IPS DF 6.9 (cell line): Measurements from ENCODE around the gene DPRX.

ENCODE experiments used
- DNase-seq: peaks from one replicate; pipeline ENCODE4 v3.0.0-alpha.2; 2013; ENCODE audit warnings: low read depth, low spot score
- H3K27ac ChIP-seq: one replicate; pipeline ENCODE4 v1.5.1; 2013; ENCODE audit warnings: low read length, control low read depth
- H3K27me3 ChIP-seq: 2 replicates; pipeline ENCODE4 v1.6.1; 2013; ENCODE audit warnings: mild to moderate bottlenecking, low read length; ENCODE audit not compliant: control insufficient read depth, insufficient read depth
- H3K36me3 ChIP-seq: 2 replicates; pipeline ENCODE4 v1.6.1; 2013; ENCODE audit warnings: low read length; ENCODE audit not compliant: control insufficient read depth, insufficient read depth
- H3K4me1 ChIP-seq: 2 replicates; pipeline ENCODE4 v1.6.1; 2013; ENCODE audit warnings: low read length; ENCODE audit not compliant: control insufficient read depth, insufficient read depth
- H3K4me3 ChIP-seq: 2 replicates; pipeline ENCODE4 v1.5.1; 2013; ENCODE audit warnings: mild to moderate bottlenecking, low read length
- H3K9me3 ChIP-seq: 2 replicates; pipeline ENCODE4 v1.6.1; 2013; ENCODE audit warnings: low read length, inconsistent platforms; ENCODE audit not compliant: control insufficient read depth, insufficient read depth
- WGBS: extraction: QIAGEN DNeasy Blood & Tissue Kit; methylation state at CpG from one replicate; pipeline ENCODE4 v1.1.7; 2013; ENCODE audit warnings: mixed read lengths, missing lambda C conversion rate; ENCODE audit not compliant: insufficient read length, insufficient coverage; 5-methylcytosine and 5-hydroxymethylcytosine counted together

The DPRX gene

GRCh38 chr19:53631949-53632407, at the start of gene DPRX:
Gene DPRX, plus strand, starts transcription at chr19:53631999. Its CDS starts 108 bp downstream, at chr19:53632107.
- H3K4me3 ChIP-seq: no peak within 1 kb of the TSS
- H3K36me3 ChIP-seq: no peaks in the 10 kb centered on the region
- H3K4me1 ChIP-seq: no peaks in the 10 kb centered on the region
- no peak for DNase-seq
- no peaks in the 10 kb centered on the region for H3K27me3 ChIP-seq
- no peak within 1 kb of the TSS for H3K27ac ChIP-seq
- no peaks in the 10 kb centered on the region; the same call in 1 of the 2 replicates for H3K9me3 ChIP-seq
- no CpG with 5 or more reads among the region's 17 CpGs for WGBS

- Histone ChIP-seq H3K27me3 (no peaks in the 10 kb centered on the region), H3K27ac (no peak overlapping the region), H3K36me3 (no peaks in the 10 kb centered on the region; the same call in 1 of the 2 replicates), H3K9me3 (no peaks in the 10 kb centered on the region), H3K4me1 (peaks cover 4% of the 10 kb centered on the region; the same call in 1 of the 2 replicates), H3K4me3 (no peak overlapping the region)
- WGBS: no CpG with 5 or more reads among the region's 3 CpGs
- DNase-seq: no peak
These were observed 48.6 kb upstream of the DPRX start for GRCh38 chr19:53583181-53583580.

- H3K9me3 ChIP-seq: no peaks in the 10 kb centered on the region
- no peak for DNase-seq
- no peaks in the 10 kb centered on the region for H3K36me3 ChIP-seq
- H3K27ac ChIP-seq: no peak overlapping the region
- no CpG with 5 or more reads among the region's 6 CpGs for WGBS
- peaks cover 3% of the 10 kb centered on the region; the same call in 1 of the 2 replicates for H3K4me1 ChIP-seq
- no peak overlapping the region for H3K4me3 ChIP-seq
- no peaks in the 10 kb centered on the region for H3K27me3 ChIP-seq
These were observed 45.5 kb upstream of the DPRX start for GRCh38 chr19:53586277-53586691.

GRCh38 chr19:53594811-53595509, 36.8 kb upstream of the DPRX start:
- Histone ChIP-seq H3K36me3 (no peaks in the 10 kb centered on the region), H3K4me3 (no peak overlapping the region), H3K9me3 (no peaks in the 10 kb centered on the region), H3K4me1 (peaks cover 7% of the 10 kb centered on the region), H3K27me3 (no peaks in the 10 kb centered on the region), H3K27ac (peak overlapping the region; percentile 79)
- WGBS: no CpG with 5 or more reads among the region's 14 CpGs
- peak; percentile 96 for DNase-seq

- H3K4me1 ChIP-seq: peaks cover 7% of the 10 kb centered on the region
- H3K36me3 ChIP-seq: no peaks in the 10 kb centered on the region
- no CpG with 5 or more reads among the region's 9 CpGs for WGBS
- no peak overlapping the region for H3K4me3 ChIP-seq
- no peaks in the 10 kb centered on the region for H3K9me3 ChIP-seq
- H3K27ac ChIP-seq: peak overlapping the region; percentile 70
- DNase-seq: no peak
- no peaks in the 10 kb centered on the region for H3K27me3 ChIP-seq
These were observed 36.3 kb upstream of the DPRX start for GRCh38 chr19:53595510-53595867.

GRCh38 chr19:53596056-53596455, 35.7 kb upstream of the DPRX start:
- Histone ChIP-seq H3K27ac (peak overlapping the region; percentile 70), H3K9me3 (no peaks in the 10 kb centered on the region), H3K4me3 (no peak overlapping the region), H3K36me3 (no peaks in the 10 kb centered on the region), H3K4me1 (peaks cover 7% of the 10 kb centered on the region), H3K27me3 (no peaks in the 10 kb centered on the region)
- no CpG with 5 or more reads among the region's 9 CpGs for WGBS
- no peak for DNase-seq

- H3K27me3 ChIP-seq: no peaks in the 10 kb centered on the region
- peaks cover 7% of the 10 kb centered on the region for H3K4me1 ChIP-seq
- DNase-seq: no peak
- WGBS: no CpG with 5 or more reads among the region's 12 CpGs
- no peak overlapping the region for H3K4me3 ChIP-seq
- no peak overlapping the region for H3K27ac ChIP-seq
- no peaks in the 10 kb centered on the region for H3K9me3 ChIP-seq
- H3K36me3 ChIP-seq: no peaks in the 10 kb centered on the region
These were observed 34.8 kb upstream of the DPRX start for GRCh38 chr19:53597023-53597422.

- no peaks in the 10 kb centered on the region for H3K9me3 ChIP-seq
- H3K36me3 ChIP-seq: no peaks in the 10 kb centered on the region
- H3K27ac ChIP-seq: no peak overlapping the region
- H3K4me1 ChIP-seq: peaks cover 7% of the 10 kb centered on the region
- H3K27me3 ChIP-seq: no peaks in the 10 kb centered on the region
- WGBS: no CpG with 5 or more reads among the region's 10 CpGs
- DNase-seq: no peak
- no peak overlapping the region for H3K4me3 ChIP-seq
These were observed 33.4 kb upstream of the DPRX start for GRCh38 chr19:53598361-53598760.

- WGBS: no CpG with 5 or more reads among the region's 4 CpGs
- Histone ChIP-seq H3K9me3 (no peaks in the 10 kb centered on the region), H3K36me3 (no peaks in the 10 kb centered on the region), H3K27me3 (no peaks in the 10 kb centered on the region), H3K27ac (no peak overlapping the region), H3K4me1 (peaks cover 1% of the 10 kb centered on the region; the same call in 1 of the 2 replicates), H3K4me3 (no peak overlapping the region)
- DNase-seq: no peak
These were observed 31.6 kb upstream of the DPRX start for GRCh38 chr19:53600217-53600616.

- Histone ChIP-seq H3K9me3 (no peaks in the 10 kb centered on the region), H3K27ac (no peak overlapping the region), H3K4me1 (no peaks in the 10 kb centered on the region), H3K4me3 (no peak overlapping the region), H3K27me3 (no peaks in the 10 kb centered on the region), H3K36me3 (no peaks in the 10 kb centered on the region)
- DNase-seq: no peak
- WGBS: no CpG with 5 or more reads among the region's 15 CpGs
These were observed 25.8 kb upstream of the DPRX start for GRCh38 chr19:53606031-53606430.

GRCh38 chr19:53608381-53608780, 23.4 kb upstream of the DPRX start:
- DNase-seq: no peak
- no peaks in the 10 kb centered on the region for H3K36me3 ChIP-seq
- no peaks in the 10 kb centered on the region for H3K27me3 ChIP-seq
- no CpG with 5 or more reads among the region's 12 CpGs for WGBS
- H3K4me3 ChIP-seq: no peak overlapping the region
- no peak overlapping the region for H3K27ac ChIP-seq
- H3K9me3 ChIP-seq: no peaks in the 10 kb centered on the region
- H3K4me1 ChIP-seq: peaks cover 6% of the 10 kb centered on the region
